AG04449 (cell line): ENCODE data around the gene SLC23A2.

Source experiments
- CTCF ChIA-PET: fragments of 350-600 bp; formaldehyde crosslinking; extraction: SDS; loops from one replicate; lab custom pipeline; 2021; ENCODE audit warnings: antibody characterized with exemption; lab: Yijun Ruan, JAX
- POLR2A ChIA-PET: fragments of 400-600, 350-600 bp; formaldehyde crosslinking; extraction: SDS; loops from one replicate; lab custom pipeline; 2020; ENCODE audit warnings: antibody characterized with exemption, inconsistent platforms; lab: Yijun Ruan, JAX
- DNase-seq: peaks from one replicate; pipeline ENCODE4 v3.0.0-alpha.2; 2010; ENCODE audit warnings: low read depth, low spot score
- H3K4me3 ChIP-seq: 2 replicates; pipeline ENCODE4 v1.5.1; 2011; ENCODE audit warnings: low read depth, mild to moderate bottlenecking, control low read depth, low read length
- TF ChIP-seq, protein P1 (sequence below): IDR thresholded peaks from one replicate; pipeline ENCODE4 v1.5.1; 2011; ENCODE audit warnings: mild to moderate bottlenecking, moderate library complexity, low read length, control low read depth, inconsistent platforms; ENCODE audit not compliant: insufficient read depth; ENCODE audit errors: missing control alignments

The SLC23A2 gene

DNA sequence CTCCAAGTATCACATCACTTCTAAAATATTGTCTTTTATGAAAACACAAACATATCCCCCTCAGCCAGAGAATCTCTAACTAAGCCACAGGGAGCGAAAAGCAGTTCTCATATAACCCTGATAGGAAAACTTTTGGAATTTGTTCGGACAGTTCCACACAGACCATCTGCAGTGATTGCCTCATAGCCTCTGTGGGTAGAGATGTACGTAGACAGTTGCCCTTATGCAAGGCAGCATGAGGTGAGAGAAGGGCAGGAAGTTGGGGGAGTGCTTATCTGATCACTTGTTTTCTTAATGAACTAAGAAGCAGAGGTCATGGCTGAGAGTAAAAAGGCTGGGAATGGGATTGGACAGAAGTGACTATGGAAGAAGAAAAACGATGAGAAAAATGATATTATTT, 39.6 kb downstream of the SLC23A2 start:
- DNase-seq, result no peak
- H3K4me3 ChIP-seq, result no peak overlapping the region
- POLR2A ChIA-PET, result no interaction called here
- TF ChIP-seq, protein P1, sequence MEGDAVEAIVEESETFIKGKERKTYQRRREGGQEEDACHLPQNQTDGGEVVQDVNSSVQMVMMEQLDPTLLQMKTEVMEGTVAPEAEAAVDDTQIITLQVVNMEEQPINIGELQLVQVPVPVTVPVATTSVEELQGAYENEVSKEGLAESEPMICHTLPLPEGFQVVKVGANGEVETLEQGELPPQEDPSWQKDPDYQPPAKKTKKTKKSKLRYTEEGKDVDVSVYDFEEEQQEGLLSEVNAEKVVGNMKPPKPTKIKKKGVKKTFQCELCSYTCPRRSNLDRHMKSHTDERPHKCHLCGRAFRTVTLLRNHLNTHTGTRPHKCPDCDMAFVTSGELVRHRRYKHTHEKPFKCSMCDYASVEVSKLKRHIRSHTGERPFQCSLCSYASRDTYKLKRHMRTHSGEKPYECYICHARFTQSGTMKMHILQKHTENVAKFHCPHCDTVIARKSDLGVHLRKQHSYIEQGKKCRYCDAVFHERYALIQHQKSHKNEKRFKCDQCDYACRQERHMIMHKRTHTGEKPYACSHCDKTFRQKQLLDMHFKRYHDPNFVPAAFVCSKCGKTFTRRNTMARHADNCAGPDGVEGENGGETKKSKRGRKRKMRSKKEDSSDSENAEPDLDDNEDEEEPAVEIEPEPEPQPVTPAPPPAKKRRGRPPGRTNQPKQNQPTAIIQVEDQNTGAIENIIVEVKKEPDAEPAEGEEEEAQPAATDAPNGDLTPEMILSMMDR, result no peak
- CTCF ChIA-PET, result interaction anchor here (0.9 to 3.3 kb wide), 2 partner anchors 11 to 139 kb away, joined by 3 to 10 read pairs; no protein-coding TSS in a partner anchor

DNA sequence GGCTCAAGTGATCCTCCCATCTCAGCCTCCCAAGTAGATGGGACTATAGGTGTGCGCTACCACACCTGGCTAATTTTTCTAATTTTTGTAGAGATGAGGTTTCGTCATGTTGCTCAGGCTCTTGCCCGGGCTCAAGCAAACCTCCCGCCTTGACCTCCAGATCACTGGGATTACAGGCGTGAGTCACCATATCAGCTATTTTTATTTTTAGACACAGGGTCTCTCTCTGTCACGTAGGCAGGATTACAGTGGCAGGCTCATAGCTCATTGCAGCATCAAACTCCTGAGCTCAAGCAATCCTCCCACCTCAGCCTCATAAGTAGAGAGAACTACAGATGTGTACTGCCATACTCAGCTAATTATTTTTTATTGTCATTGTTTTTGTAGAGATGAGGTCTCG, 41.7 kb downstream of the SLC23A2 start:
- POLR2A ChIA-PET, result no interaction called here
- no peak for DNase-seq
- CTCF ChIA-PET, result interaction anchor here (0.8 to 5.9 kb wide), 3 partner anchors 11 to 171 kb away, joined by 3 to 61 read pairs (median 3); no protein-coding TSS in a partner anchor
- TF ChIP-seq, protein P1, result no peak
- H3K4me3 ChIP-seq, result no peak overlapping the region

DNA sequence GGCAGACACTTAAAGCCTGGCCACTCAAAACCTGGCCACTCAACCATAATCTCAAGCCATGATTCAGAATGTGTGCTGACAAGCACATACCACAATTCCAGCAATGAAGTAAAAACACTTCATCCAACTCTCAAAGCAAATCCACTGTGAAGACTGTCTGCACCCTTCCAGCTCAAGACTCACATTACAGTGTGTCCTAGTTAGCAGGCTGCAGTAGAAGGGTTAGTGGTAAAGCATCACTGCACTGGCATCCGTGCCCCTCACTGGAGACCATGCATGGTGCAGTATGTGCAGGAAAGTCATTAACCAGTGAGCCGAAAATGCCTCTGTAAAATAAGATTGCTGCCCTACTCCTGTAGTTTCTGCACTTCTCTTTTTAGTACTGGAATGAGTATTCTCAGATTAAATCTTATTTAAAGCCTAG, 43.4 kb downstream of the SLC23A2 start:
- H3K4me3 ChIP-seq, result no peak overlapping the region
- DNase-seq, result no peak
- POLR2A ChIA-PET, result no interaction called here
- TF ChIP-seq, protein P1, result no peak
- CTCF ChIA-PET, result interaction anchor here (0.9 to 5.9 kb wide), 6 partner anchors 9 to 218 kb away, joined by 3 to 61 read pairs (median 4); no protein-coding TSS in a partner anchor

DNA sequence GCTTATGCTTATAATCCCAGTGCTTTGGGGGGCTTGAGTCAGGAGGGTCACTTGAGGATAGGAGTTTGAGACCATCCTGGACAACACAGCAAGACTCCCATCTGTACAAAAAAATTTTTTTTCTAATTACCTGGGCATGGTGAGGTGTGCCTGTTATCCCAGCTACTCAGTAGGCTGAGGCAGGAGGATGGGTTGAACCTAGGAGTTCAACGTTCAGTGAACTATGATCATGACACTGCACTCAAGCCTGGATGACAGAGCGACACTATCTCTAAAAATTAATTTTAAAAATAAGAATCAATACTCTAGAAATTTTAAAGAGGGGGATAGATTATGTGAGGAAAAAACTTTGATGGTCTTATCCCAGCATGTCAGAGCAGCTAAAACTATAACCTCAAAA, 44.1 kb downstream of the SLC23A2 start:
- POLR2A ChIA-PET, result no interaction called here
- TF ChIP-seq, protein P1, result no peak
- no peak for DNase-seq
- no peak overlapping the region for H3K4me3 ChIP-seq
- CTCF ChIA-PET, result interaction anchor here (0.6 to 6.4 kb wide), 13 partner anchors 8 to 699 kb away, joined by 3 to 61 read pairs (median 10); no protein-coding TSS in a partner anchor

DNA sequence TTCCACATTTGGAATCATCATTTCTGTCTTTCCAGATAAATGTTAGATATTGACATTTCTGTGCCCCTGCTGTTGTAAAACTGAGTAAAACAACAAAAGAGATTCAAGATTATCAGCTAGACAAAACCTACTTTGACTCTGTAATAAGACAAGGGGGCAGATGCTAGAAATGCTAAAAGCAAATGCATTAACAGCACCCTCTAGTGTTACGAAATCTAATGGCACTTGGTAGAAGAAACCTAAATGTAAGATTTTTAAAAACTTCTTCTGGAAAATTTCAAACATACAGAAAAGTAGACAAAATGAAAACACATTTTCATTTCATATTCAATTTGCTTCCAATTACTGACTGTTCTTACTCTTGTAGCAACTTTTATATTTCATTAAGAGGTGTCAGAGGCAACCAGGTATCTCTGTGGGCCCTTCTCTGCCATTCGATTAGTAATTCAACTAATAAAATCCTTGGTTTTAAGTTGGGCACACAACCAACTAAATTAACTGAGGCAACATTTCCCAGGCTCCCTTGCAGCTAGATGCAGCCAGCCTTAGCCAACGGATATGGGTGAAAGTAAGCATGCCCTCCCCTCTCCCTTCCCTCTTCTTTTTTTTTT, 45.0 kb downstream of the SLC23A2 start:
- no peak for DNase-seq
- TF ChIP-seq, protein P1, result peak; percentile 64
- CTCF ChIA-PET, result interaction anchor here (0.7 to 6.4 kb wide), 29 partner anchors 9 to 228 kb away, joined by 3 to 61 read pairs (median 6); no protein-coding TSS in a partner anchor
- POLR2A ChIA-PET, result no interaction called here
- H3K4me3 ChIP-seq, result no peak overlapping the region

DNA sequence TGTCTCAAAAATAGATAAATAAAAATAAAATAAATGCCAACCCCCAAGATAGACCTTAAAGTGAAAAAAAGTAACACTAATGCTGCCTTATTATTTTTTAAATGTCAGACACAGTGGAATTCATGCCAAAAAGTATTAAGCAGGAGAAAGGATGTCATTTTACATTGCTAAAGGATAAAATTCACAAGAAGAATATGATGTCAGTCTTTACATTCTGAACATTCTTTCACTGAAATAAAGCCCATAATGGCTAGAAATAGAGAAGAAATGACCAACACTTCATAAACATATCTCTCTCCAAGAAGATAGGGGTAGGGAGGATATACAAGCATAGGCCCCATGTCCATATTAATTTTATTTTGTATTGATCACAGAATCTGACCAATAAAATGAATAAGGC, 47.4 kb downstream of the SLC23A2 start:
- no peak overlapping the region for H3K4me3 ChIP-seq
- POLR2A ChIA-PET, result no interaction called here

More for the DNA sequence above, 47.4 kb downstream of the SLC23A2 start:
- TF ChIP-seq, protein P1, result no peak
- DNase-seq, result no peak
- CTCF ChIA-PET, result interaction anchor here (0.7 to 6.4 kb wide), 7 partner anchors 12 to 346 kb away, joined by 3 to 46 read pairs (median 3); no protein-coding TSS in a partner anchor
